Heart left ventricle (tissue), 16 donors: ENCODE measurements around the gene PCK1. TPM values are rescaled to one million over a fixed set of nuclear protein-coding genes. Genes with fewer than 3 reads are reported as not detected.

ENCODE experiments used
- ATAC-seq, 4 donors: fragments of 200-7000 bp; cut with Tn5 transposase; one replicate each; pipeline ENCODE4 v1.9.1; 2020 to 2022; ENCODE audit warnings: moderate library complexity in 4 of 4, mild to moderate bottlenecking in 3 of 4, moderate number of reproducible peaks in 1 of 4
- DNase-seq, 5 donors: peaks; one replicate each; pipeline ENCODE4 v3.0.0-alpha.2; 2020
- H3K27ac ChIP-seq, 12 donors: fragments of 200-600 bp; sonication (generic) in 4 of 12; one replicate each; pipeline versions ENCODE4 v1.5.0 to v1.8.0; 2016 to 2022; ENCODE audit warnings: mild to moderate bottlenecking in 2 of 12
- H3K27me3 ChIP-seq, 9 donors: fragments of 200-600 bp; sonication (generic) in 2 of 9; one replicate each; pipeline versions ENCODE4 v1.5.1 to v1.8.0; 2016 to 2022; ENCODE audit warnings: mild to moderate bottlenecking in 3 of 9
- H3K36me3 ChIP-seq, 9 donors: fragments of 200-600 bp; sonication (generic) in 2 of 9; one replicate each; pipeline versions ENCODE4 v1.5.0 to v1.8.0; 2018 to 2022; ENCODE audit warnings: mild to moderate bottlenecking in 2 of 9
- H3K4me1 ChIP-seq, 12 donors: fragments of 200-600 bp; sonication (generic) in 4 of 12; one replicate each; pipeline versions ENCODE4 v1.5.0 to v1.8.0; 2016 to 2022; ENCODE audit warnings: mild to moderate bottlenecking in 3 of 12
- H3K4me3 ChIP-seq, 12 donors: fragments of 200-600 bp; sonication (generic) in 4 of 12; one replicate each; pipeline versions ENCODE4 v1.5.0 to v1.8.0; 2017 to 2022; ENCODE audit warnings: mild to moderate bottlenecking in 9 of 12, moderate library complexity in 4 of 12
- H3K9me3 ChIP-seq, 12 donors: fragments of 200-600 bp; sonication (generic) in 4 of 12; one replicate each; pipeline versions ENCODE4 v1.5.0 to v1.8.0; 2016 to 2022; ENCODE audit warnings: mild to moderate bottlenecking in 1 of 12
- CTCF ChIP-seq, 12 donors: fragments of 200-600 bp; sonication (generic) in 4 of 12; IDR thresholded peaks; one replicate each; pipeline versions ENCODE4 v1.5.0 to v1.8.0; 2018 to 2022; ENCODE audit warnings: antibody characterized with exemption in 12 of 12, mild to moderate bottlenecking in 5 of 12
- POLR2A ChIP-seq, 2 donors: fragments of 450-650 bp; IDR thresholded peaks; one replicate each; pipeline ENCODE4 v1.6.1; 2017; ENCODE audit warnings: antibody characterized with exemption in 2 of 2, mild to moderate bottlenecking in 2 of 2, moderate library complexity in 2 of 2
- WGBS, 4 donors: extraction: QIAGEN DNeasy Blood & Tissue Kit in 2 of 4; methylation state at CpG; one replicate each; pipeline versions ENCODE4 v1.1.5 to v1.1.7; 2013 to 2018; 5-methylcytosine and 5-hydroxymethylcytosine counted together
- intact Hi-C, 10 donors: fragments of 100-400 bp; cut with DNase I; formaldehyde crosslinking; loops; one replicate each; pipeline versions ENCODE4 v1.11.1 to v1.14.2; 2022
- polyA plus RNA-seq, 2 donors: library from polyadenylated mRNA; stranded (reverse); fragments of 200-250 nt; gene quantifications; one replicate each; pipeline ENCODE4 v1.2.3, GENCODE V29; 2013
- total RNA-seq, 9 donors: library from RNA; depleted of rRNA in 2 of 9; stranded (reverse); fragments of >200 nt in 2 of 9; fragmentation: NEBNext Ultra II Directional in 3 of 9; extraction: Animal tissue kit (Norgen Biotek cat#: 25700) in 3 of 9; gene quantifications; one replicate each; pipeline versions ENCODE4 v1.1.0 to v1.2.4, GENCODE V29; 2016 to 2023
- donor health status: ischemic (EF 13 %, LVEDD 7.1; RV severe dilation, severe dysfunction).
- donor health status: healthy with polysubstance abuse.
- donor health status: DM: no; HTN: yes; CAD: no.
- donor health status: DM: no; HTN: no; CAD: no.
- donor health status: ischemic (EF 25% LVEDD 6.9; RV normal size, moderate dysfunction).
- donor health status: ischemic (EF 25% LVEDD 5.7; RV mildly dilated, moderate dysfunction).
- donor health status: healthy.
- donor health status: DM: yes; HTN: yes; CAD: no.
- donor health status: ischemic (EF 35%, LVEDD 5.7; RV mildly dilated, moderate dysfunction).
- donor health status: nonischemic (EF 11% LVEDD 7.7; RV severe dilation, severe dysfunction).
- donor health status: DM: yes; HTN: yes; CAD: no.
- donor health status: PGD.
- donor health status: ischemic (EF 29% LVEDD 5.4; RV normal size, mild dysfunction).
- donor health status: nonischemic (EF 23%, LVEDD 6.1; RV moderate dilation, normal function).

Gene PCK1
- total and polyA plus RNA-seq, 11 donors = 0.13 to 22.0 (median 0.40) TPM; not detected in 2

- 74 to 81% (median 78%) methylated on average over 4 of the region's 4 CpGs for WGBS, 4 donors
Measured at GRCh38 chr20:57530327-57530981, 30.5 kb upstream of the PCK1 start.

GRCh38 chr20:57532104-57532503 is 28.8 kb upstream of the PCK1 start:
- ATAC-seq (no peak), DNase-seq (no peak)
- H3K36me3 ChIP-seq = no peaks in the 10 kb centered on the region
- TF ChIP-seq POLR2A (IDR thresholded peaks at IDR 0.05) (no peak), CTCF (IDR thresholded peaks at IDR 0.05) (no peak)
- peaks cover 0 to 23% (median 0%) of the 10 kb centered on the region in 12 donors for H3K9me3 ChIP-seq
- no peak overlapping the region for H3K4me3 ChIP-seq
- H3K4me1 ChIP-seq = no peaks in the 10 kb centered on the region
- WGBS, 4 donors = 82 to 89% (median 87%) methylated on average over 2 of the region's 2 CpGs
- H3K27me3 ChIP-seq = peaks cover 0 to 10% (median 0%) of the 10 kb centered on the region in 9 donors
- no peak overlapping the region for H3K27ac ChIP-seq
- intact Hi-C loops = no loop called here

More at GRCh38 chr20:57530327-57530981, 30.5 kb upstream of the PCK1 start:
- Histone ChIP-seq H3K4me1 (no peaks in the 10 kb centered on the region), H3K9me3 (peaks cover 0 to 8% (median 0%) of the 10 kb centered on the region in 12 donors), H3K36me3 (no peaks in the 10 kb centered on the region), H3K27me3 (peaks cover 0 to 7% (median 0%) of the 10 kb centered on the region in 9 donors), H3K27ac (no peak overlapping the region), H3K4me3 (no peak overlapping the region)
- intact Hi-C loops = no loop called here
- DNase-seq (no peak), ATAC-seq (no peak)
- TF ChIP-seq POLR2A (IDR thresholded peaks at IDR 0.05) = no peak

GRCh38 chr20:57535297-57535696 is 25.6 kb upstream of the PCK1 start:
- TF ChIP-seq CTCF (IDR thresholded peaks at IDR 0.05) (no peak), POLR2A (IDR thresholded peaks at IDR 0.05) (no peak)
- intact Hi-C loops = no loop called here
- WGBS, 4 donors = 72 to 75% (median 74%) methylated on average over 5 of the region's 5 CpGs
- Histone ChIP-seq H3K27me3 (peaks cover 0 to 16% (median 0%) of the 10 kb centered on the region in 9 donors), H3K36me3 (no peaks in the 10 kb centered on the region), H3K4me3 (no peak overlapping the region), H3K27ac (no peak overlapping the region), H3K4me1 (no peaks in the 10 kb centered on the region), H3K9me3 (peaks cover 0 to 31% (median 0%) of the 10 kb centered on the region in 12 donors)
- DNase-seq = no peak
- no peak for ATAC-seq

- no peaks in the 10 kb centered on the region for H3K4me1 ChIP-seq
- H3K4me3 ChIP-seq = no peak overlapping the region
- intact Hi-C loops = no loop called here
- H3K9me3 ChIP-seq = peaks cover 0 to 31% (median 0%) of the 10 kb centered on the region in 12 donors
- no peak for DNase-seq
- no peak for TF ChIP-seq CTCF (IDR thresholded peaks at IDR 0.05)
- TF ChIP-seq POLR2A (IDR thresholded peaks at IDR 0.05) = no peak
- no peak for ATAC-seq
- H3K27ac ChIP-seq = no peak overlapping the region
- no peaks in the 10 kb centered on the region for H3K36me3 ChIP-seq
- WGBS, 4 donors = 44 to 65% (median 51%) methylated on average over 3 of the region's 3 CpGs
- peaks cover 0 to 16% (median 0%) of the 10 kb centered on the region in 9 donors for H3K27me3 ChIP-seq
Measured at GRCh38 chr20:57536120-57536708, 24.7 kb upstream of the PCK1 start.
